SU-DHL-6 (cell line): ENCODE measurements around the gene RABGGTA.
A peak's percentile ranks its signal among the peaks of the same experiment; 100 is the strongest.

ENCODE experiments used
- H2AFZ ChIP-seq: fragments of 200-600 bp; sonication (generic); 2 replicates; pipeline ENCODE4 v1.6.1; 2014; ENCODE audit warnings: low read depth, mild to moderate bottlenecking, moderate library complexity, mixed read lengths, antibody characterized with exemption, low read length; ENCODE audit not compliant: severe bottlenecking
- H3F3A ChIP-seq: fragments of 200-600 bp; shearing (Covaris generic); 2 replicates; pipeline ENCODE4 v1.6.0; 2016; ENCODE audit warnings: antibody characterized with exemption, mild to moderate bottlenecking; ENCODE audit not compliant: insufficient read depth
- H3K27ac ChIP-seq: fragments of 200-600 bp; sonication (generic); 2 replicates; pipeline ENCODE4 v1.5.1; 2016; ENCODE audit warnings: low read depth, mild to moderate bottlenecking, low read length, moderate library complexity, mixed read lengths
- H3K27me3 ChIP-seq: fragments of 200-600 bp; sonication (generic), shearing (Covaris generic); 2 replicates; pipeline ENCODE4 v1.6.0; 2014; ENCODE audit warnings: mild to moderate bottlenecking, low read length
- H3K36me3 ChIP-seq: fragments of 200-600 bp; sonication (generic); 2 replicates; pipeline ENCODE4 v1.6.1; 2014; ENCODE audit warnings: mild to moderate bottlenecking, low read length, mixed read lengths
- H3K4me2 ChIP-seq: fragments of 300-600, 200-600 bp; shearing (Covaris generic), sonication (generic); 2 replicates; pipeline ENCODE4 v1.6.0; 2014; ENCODE audit warnings: low read length, low read depth, mild to moderate bottlenecking; ENCODE audit not compliant: poor library complexity, severe bottlenecking
- H3K4me3 ChIP-seq: fragments of 200-600 bp; sonication (generic); 2 replicates; pipeline ENCODE4 v1.5.1; 2014; ENCODE audit warnings: antibody characterized with exemption, low read length, mild to moderate bottlenecking, mixed read lengths; ENCODE audit not compliant: insufficient read depth, poor library complexity, severe bottlenecking
- H3K79me2 ChIP-seq: fragments of 200-600 bp; sonication (generic); 2 replicates; pipeline ENCODE4 v1.6.1; 2014; ENCODE audit warnings: mild to moderate bottlenecking, low read length, moderate library complexity; ENCODE audit not compliant: insufficient read depth
- H3K9ac ChIP-seq: fragments of 200-600 bp; sonication (generic); 2 replicates; pipeline ENCODE4 v1.7.0; 2014; ENCODE audit warnings: mild to moderate bottlenecking, low read length
- H3K9me2 ChIP-seq: fragments of 200-600 bp; sonication (generic); replicated peaks from 2 replicates; pipeline ENCODE4 v1.6.1; 2014; ENCODE audit warnings: low read length; ENCODE audit not compliant: insufficient read depth
- H3K9me3 ChIP-seq: fragments of 200-600 bp; sonication (generic); 2 replicates; pipeline ENCODE4 v1.6.1; 2014; ENCODE audit warnings: low read length, mixed read lengths; ENCODE audit not compliant: insufficient read depth
- H4K20me1 ChIP-seq: fragments of 200-600 bp; sonication (generic); 2 replicates; pipeline ENCODE4 v1.6.1; 2014; ENCODE audit warnings: low read depth, mild to moderate bottlenecking, antibody characterized with exemption, low read length, moderate library complexity, mixed read lengths
- EZH2phosphoT487 ChIP-seq: fragments of 200-600 bp; sonication (generic), shearing (Covaris generic); conservative IDR thresholded peaks from 2 replicates; pipeline ENCODE4 v1.6.1; 2018; ENCODE audit warnings: mild to moderate bottlenecking, antibody characterized with exemption, low read length, moderate library complexity, mixed read lengths
- TF ChIP-seq, protein P1 (sequence below): fragments of 200-600 bp; sonication (generic); IDR thresholded peaks from one replicate; pipeline ENCODE4 v1.5.1; 2017; ENCODE audit warnings: antibody characterized with exemption, mild to moderate bottlenecking, low read length, moderate library complexity; ENCODE audit not compliant: insufficient read depth, poor library complexity, severe bottlenecking

The RABGGTA gene

GRCh38 chr14:24279301-24280186, 8.1 kb upstream of the RABGGTA start:
- H2AFZ ChIP-seq: no peak overlapping the region

GRCh38 chr14:24278424-24278823, 7.0 kb upstream of the RABGGTA start:
- no peaks in the 10 kb centered on the region for H3F3A ChIP-seq
- H3K4me2 ChIP-seq: no peak overlapping the region
- no peak overlapping the region for H2AFZ ChIP-seq
- no peaks in the 10 kb centered on the region for H3K9me2 ChIP-seq
- no peak overlapping the region for H3K27ac ChIP-seq
- no peak overlapping the region for H3K9ac ChIP-seq
- H3K36me3 ChIP-seq: no peaks in the 10 kb centered on the region
- H3K4me3 ChIP-seq: no peak overlapping the region
- no peaks in the 10 kb centered on the region for H3K27me3 ChIP-seq
- H4K20me1 ChIP-seq: no peaks in the 10 kb centered on the region
- no peak for TF ChIP-seq EZH2phosphoT487
- TF ChIP-seq, protein P1, sequence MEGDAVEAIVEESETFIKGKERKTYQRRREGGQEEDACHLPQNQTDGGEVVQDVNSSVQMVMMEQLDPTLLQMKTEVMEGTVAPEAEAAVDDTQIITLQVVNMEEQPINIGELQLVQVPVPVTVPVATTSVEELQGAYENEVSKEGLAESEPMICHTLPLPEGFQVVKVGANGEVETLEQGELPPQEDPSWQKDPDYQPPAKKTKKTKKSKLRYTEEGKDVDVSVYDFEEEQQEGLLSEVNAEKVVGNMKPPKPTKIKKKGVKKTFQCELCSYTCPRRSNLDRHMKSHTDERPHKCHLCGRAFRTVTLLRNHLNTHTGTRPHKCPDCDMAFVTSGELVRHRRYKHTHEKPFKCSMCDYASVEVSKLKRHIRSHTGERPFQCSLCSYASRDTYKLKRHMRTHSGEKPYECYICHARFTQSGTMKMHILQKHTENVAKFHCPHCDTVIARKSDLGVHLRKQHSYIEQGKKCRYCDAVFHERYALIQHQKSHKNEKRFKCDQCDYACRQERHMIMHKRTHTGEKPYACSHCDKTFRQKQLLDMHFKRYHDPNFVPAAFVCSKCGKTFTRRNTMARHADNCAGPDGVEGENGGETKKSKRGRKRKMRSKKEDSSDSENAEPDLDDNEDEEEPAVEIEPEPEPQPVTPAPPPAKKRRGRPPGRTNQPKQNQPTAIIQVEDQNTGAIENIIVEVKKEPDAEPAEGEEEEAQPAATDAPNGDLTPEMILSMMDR: no peak
- no peaks in the 10 kb centered on the region for H3K79me2 ChIP-seq
- no peaks in the 10 kb centered on the region for H3K9me3 ChIP-seq

More at GRCh38 chr14:24279301-24280186, 8.1 kb upstream of the RABGGTA start:
- Histone ChIP-seq H3K27me3 (no peaks in the 10 kb centered on the region), H4K20me1 (no peaks in the 10 kb centered on the region), H3K36me3 (no peaks in the 10 kb centered on the region), H3F3A (no peaks in the 10 kb centered on the region), H3K79me2 (no peaks in the 10 kb centered on the region), H3K27ac (no peak overlapping the region), H3K9ac (no peak overlapping the region), H3K9me3 (no peaks in the 10 kb centered on the region), H3K9me2 (no peaks in the 10 kb centered on the region), H3K4me2 (no peak overlapping the region), H3K4me3 (no peak overlapping the region)
- TF ChIP-seq, protein P1: peak; percentile 37
- TF ChIP-seq EZH2phosphoT487: no peak

- Histone ChIP-seq H3K4me3 (no peak overlapping the region), H3K27me3 (no peaks in the 10 kb centered on the region), H3K9me2 (no peaks in the 10 kb centered on the region), H3K27ac (no peak overlapping the region), H3K4me2 (no peak overlapping the region), H2AFZ (no peak overlapping the region), H3K9ac (no peak overlapping the region), H3K36me3 (no peaks in the 10 kb centered on the region), H3K79me2 (0 out of 2 replicates have a peak, but pooled peaks cover under 1% of the 10 kb centered on the region), H4K20me1 (no peaks in the 10 kb centered on the region), H3F3A (peaks cover under 1% of the 10 kb centered on the region; the same call in 1 of the 2 replicates), H3K9me3 (no peaks in the 10 kb centered on the region)
- TF ChIP-seq, protein P1: no peak
- no peak for TF ChIP-seq EZH2phosphoT487
Measured at GRCh38 chr14:24277606-24278321, 6.4 kb upstream of the RABGGTA start.
